Activated T-helper 1 cell treated with anti-CD3 and anti-CD28 coated beads, Interleukin-2, amount 50 U/mL, for 16 hours (primary cell): ENCODE measurements around the gene CERK.
"Not testable (repeated sequence)": the region's sequence is repeated elsewhere in the genome, so short reads cannot be mapped to it uniquely, and the experiment has no call there.

Source experiments
- DNase-seq, 2 donors: peaks; one replicate each; pipeline ENCODE4 v3.0.0-alpha.2; 2020; ENCODE audit warnings: low read depth in 1 of 2, low spot score in 1 of 2

The CERK gene

GRCh38 chr22:46649141-46650077 lies 88.6 kb downstream of the CERK start:
- no peak for DNase-seq

GRCh38 chr22:46648225-46648820 lies 89.7 kb downstream of the CERK start:
- not testable (repeated sequence) for DNase-seq

- DNase-seq = no peak
Measured at GRCh38 chr22:46646531-46647215, 91.4 kb downstream of the CERK start.

GRCh38 chr22:46642840-46643480 lies 95.1 kb downstream of the CERK start:
- not testable (repeated sequence) for DNase-seq

- DNase-seq = no peak
Measured at GRCh38 chr22:46641811-46642266, 96.2 kb downstream of the CERK start.

- DNase-seq = no peak
Measured at GRCh38 chr22:46640293-46641055, 97.6 kb downstream of the CERK start.

GRCh38 chr22:46639843-46640242 lies 98.2 kb downstream of the CERK start:
- no peak for DNase-seq

- no peak for DNase-seq
Measured at GRCh38 chr22:46638601-46639431, 99.2 kb downstream of the CERK start.

- DNase-seq = no peak
Measured at GRCh38 chr22:46637711-46638600, 100.1 kb downstream of the CERK start.

GRCh38 chr22:46636221-46637002 lies 101.6 kb downstream of the CERK start:
- DNase-seq = no peak

- no peak for DNase-seq
Measured at GRCh38 chr22:46635756-46636155, 102.3 kb downstream of the CERK start.

- DNase-seq = not testable (repeated sequence)
Measured at GRCh38 chr22:46634973-46635685, 102.9 kb downstream of the CERK start.
